Measurements from ENCODE around the gene INSR.

GRCh38 chr19:7267792-7268704 lies 26.2 kb downstream of the INSR start:
- no peak for TF ChIP-seq CTCF (IDR thresholded peaks at IDR 0.05; ENCODE audit: insufficient read depth, low read depth, low read length)
- no peak for TF ChIP-seq EZH2 (IDR thresholded peaks at IDR 0.05; ENCODE audit: insufficient read depth, low read length)

All from astrocyte (in vitro differentiated cells and primary cell).